Glutamatergic neuron (in vitro differentiated cells): ENCODE data around the gene CYP26B1. TPM values are rescaled to one million over a fixed set of nuclear protein-coding genes. Genes with fewer than 3 reads are reported as not detected.

Source experiments
- DNase-seq: peaks from one replicate; pipeline ENCODE4 v3.0.0; 2022
- H3K27ac Mint-ChIP-seq: one replicate; pipeline ENCODE4 v1.8.0; 2020; ENCODE audit warnings: mild to moderate bottlenecking, mixed read lengths, inconsistent platforms; ENCODE audit not compliant: unreplicated experiment
- H3K27me3 Mint-ChIP-seq: one replicate; pipeline ENCODE4 v1.8.0; 2020; ENCODE audit warnings: mild to moderate bottlenecking, moderate library complexity, mixed read lengths, inconsistent platforms; ENCODE audit not compliant: unreplicated experiment
- H3K36me3 Mint-ChIP-seq: one replicate; pipeline ENCODE4 v1.8.0; 2020; ENCODE audit warnings: mild to moderate bottlenecking, mixed read lengths, inconsistent platforms; ENCODE audit not compliant: unreplicated experiment
- H3K4me1 Mint-ChIP-seq: one replicate; pipeline ENCODE4 v1.8.0; 2020; ENCODE audit warnings: mild to moderate bottlenecking, low read depth, mixed read lengths, inconsistent platforms; ENCODE audit not compliant: unreplicated experiment
- H3K4me3 Mint-ChIP-seq: one replicate; pipeline ENCODE4 v1.8.0; 2020; ENCODE audit warnings: mild to moderate bottlenecking, mixed read lengths, inconsistent platforms; ENCODE audit not compliant: unreplicated experiment
- H3K9me3 Mint-ChIP-seq: one replicate; pipeline ENCODE4 v1.8.0; 2020; ENCODE audit warnings: mild to moderate bottlenecking, moderate library complexity, mixed read lengths, inconsistent platforms; ENCODE audit not compliant: unreplicated experiment
- total RNA-seq: library from RNA; stranded (reverse); fragmentation: NEBNext Ultra II Directional; extraction: Animal tissue kit (Norgen Biotek cat#: 25700); gene quantifications from one replicate; pipeline ENCODE4 v1.2.1, GENCODE V29; 2021; ENCODE audit not compliant: unreplicated experiment
- TF ChIP-seq, protein P1 (sequence below): fragments of 200-600 bp; sonication (generic); IDR thresholded peaks from one replicate; pipeline ENCODE4 v1.5.0; 2021; ENCODE audit not compliant: partially characterized antibody, unreplicated experiment

CYP26B1 gene
- total RNA-seq, 1 donor from 2014 or later: 9.7 TPM

GRCh38 chr2:72148837-72149555 lies 1.3 kb upstream of the CYP26B1 start:
- Mint-ChIP-seq H3K36me3 (no peaks in the 10 kb centered on the region), H3K27ac (no peak overlapping the region), H3K4me1 (peaks cover 16% of the 10 kb centered on the region), H3K9me3 (peaks cover 20% of the 10 kb centered on the region), H3K27me3 (peaks cover 27% of the 10 kb centered on the region), H3K4me3 (peak overlapping the region; percentile 97)
- DNase-seq: peak; percentile 61
- TF ChIP-seq, protein P1, sequence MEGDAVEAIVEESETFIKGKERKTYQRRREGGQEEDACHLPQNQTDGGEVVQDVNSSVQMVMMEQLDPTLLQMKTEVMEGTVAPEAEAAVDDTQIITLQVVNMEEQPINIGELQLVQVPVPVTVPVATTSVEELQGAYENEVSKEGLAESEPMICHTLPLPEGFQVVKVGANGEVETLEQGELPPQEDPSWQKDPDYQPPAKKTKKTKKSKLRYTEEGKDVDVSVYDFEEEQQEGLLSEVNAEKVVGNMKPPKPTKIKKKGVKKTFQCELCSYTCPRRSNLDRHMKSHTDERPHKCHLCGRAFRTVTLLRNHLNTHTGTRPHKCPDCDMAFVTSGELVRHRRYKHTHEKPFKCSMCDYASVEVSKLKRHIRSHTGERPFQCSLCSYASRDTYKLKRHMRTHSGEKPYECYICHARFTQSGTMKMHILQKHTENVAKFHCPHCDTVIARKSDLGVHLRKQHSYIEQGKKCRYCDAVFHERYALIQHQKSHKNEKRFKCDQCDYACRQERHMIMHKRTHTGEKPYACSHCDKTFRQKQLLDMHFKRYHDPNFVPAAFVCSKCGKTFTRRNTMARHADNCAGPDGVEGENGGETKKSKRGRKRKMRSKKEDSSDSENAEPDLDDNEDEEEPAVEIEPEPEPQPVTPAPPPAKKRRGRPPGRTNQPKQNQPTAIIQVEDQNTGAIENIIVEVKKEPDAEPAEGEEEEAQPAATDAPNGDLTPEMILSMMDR: no peak

DNA sequence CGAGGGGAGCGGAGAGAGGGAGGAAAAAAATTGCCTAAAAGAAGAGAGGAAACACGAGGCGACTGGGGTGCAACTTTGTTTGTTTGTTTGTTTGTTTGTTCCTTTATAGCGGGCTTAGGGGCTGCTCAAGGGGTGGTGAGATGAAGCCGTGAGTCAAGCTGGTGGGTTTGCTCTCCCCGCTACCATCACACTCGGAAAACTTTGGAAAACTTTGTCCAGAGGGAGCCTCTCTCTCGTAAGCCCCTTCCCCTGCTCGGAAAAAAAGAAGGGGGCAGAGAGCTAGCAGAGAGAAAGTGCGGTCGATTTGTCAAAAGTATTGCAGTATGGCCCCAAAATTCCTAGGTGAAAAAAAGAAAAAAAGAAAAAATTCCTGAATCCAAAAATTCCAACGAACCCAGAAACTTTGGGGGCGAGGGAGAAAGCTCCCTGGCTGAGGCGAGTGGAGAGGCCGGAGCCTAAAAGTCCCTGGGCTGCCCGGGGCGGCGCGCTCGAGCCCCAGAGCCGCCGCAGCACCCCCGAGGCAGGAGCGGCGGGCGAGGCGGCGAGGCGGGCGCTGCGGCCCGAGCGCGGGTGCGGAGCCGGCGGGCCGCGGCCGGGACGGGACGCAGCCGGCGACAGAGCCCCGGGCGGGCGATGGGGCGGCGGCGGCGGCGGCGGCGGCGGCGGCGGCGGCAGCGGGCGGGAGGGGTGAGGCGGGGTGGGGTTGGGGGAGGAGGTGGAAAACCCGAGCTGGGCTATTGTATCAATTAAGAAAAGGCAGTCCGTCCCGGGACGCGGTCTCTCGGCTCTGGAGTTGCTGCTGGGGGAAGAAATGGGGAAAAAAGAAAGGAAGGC lies 558 bp upstream of the CYP26B1 start:
- peaks cover 30% of the 10 kb centered on the region for H3K27me3 Mint-ChIP-seq
- no peaks in the 10 kb centered on the region for H3K36me3 Mint-ChIP-seq
- peaks cover 20% of the 10 kb centered on the region for H3K9me3 Mint-ChIP-seq
- no peak overlapping the region for H3K27ac Mint-ChIP-seq
- TF ChIP-seq, protein P1: no peak
- H3K4me1 Mint-ChIP-seq: peaks cover 16% of the 10 kb centered on the region
- DNase-seq: no peak
- peak overlapping the region; percentile 97 for H3K4me3 Mint-ChIP-seq

GRCh38 chr2:72146347-72147302 lies 1.0 kb downstream of the CYP26B1 start:
- peak overlapping the region; percentile 92 for H3K4me3 Mint-ChIP-seq
- peak overlapping the region; percentile 5 for H3K27ac Mint-ChIP-seq
- peaks cover 14% of the 10 kb centered on the region for H3K4me1 Mint-ChIP-seq
- H3K9me3 Mint-ChIP-seq: peaks cover 18% of the 10 kb centered on the region
- DNase-seq: no peak
- no peaks in the 10 kb centered on the region for H3K36me3 Mint-ChIP-seq
- peaks cover 27% of the 10 kb centered on the region for H3K27me3 Mint-ChIP-seq
- TF ChIP-seq, protein P1: no peak

DNA sequence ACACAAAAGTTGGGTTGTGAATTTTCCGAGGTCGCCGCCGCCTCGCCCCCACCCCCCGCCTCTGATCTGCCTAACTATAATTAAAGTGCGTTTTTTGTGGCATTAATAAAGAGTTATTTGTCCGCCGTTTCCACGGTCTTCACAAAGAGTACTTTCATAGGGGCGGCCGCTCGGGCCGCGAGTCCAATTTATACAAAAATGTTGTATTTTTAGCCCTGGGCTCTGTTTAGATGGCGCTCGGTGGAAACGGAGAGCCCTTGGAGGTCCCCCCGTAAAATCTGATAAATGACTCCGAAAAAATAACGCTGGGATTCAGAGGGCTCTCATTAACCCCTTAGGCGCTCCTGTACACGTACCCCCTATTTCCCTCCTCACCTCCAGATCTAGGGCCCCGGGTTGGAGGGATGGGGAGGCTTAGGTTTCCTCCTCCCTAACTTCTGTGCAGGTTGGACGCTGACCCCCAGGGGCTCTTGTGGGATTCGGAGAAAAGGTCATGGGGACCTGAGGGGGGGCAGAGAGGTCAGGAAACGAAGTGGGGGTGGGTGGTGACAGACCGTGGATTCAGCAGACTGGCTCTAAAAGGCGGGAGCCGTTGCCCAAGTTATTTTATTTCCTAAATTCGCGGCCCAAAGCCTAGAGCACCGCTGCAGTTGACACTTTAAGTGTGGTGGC lies 1.9 kb downstream of the CYP26B1 start:
- peaks cover 16% of the 10 kb centered on the region for H3K9me3 Mint-ChIP-seq
- TF ChIP-seq, protein P1: no peak
- no peaks in the 10 kb centered on the region for H3K36me3 Mint-ChIP-seq
- H3K27ac Mint-ChIP-seq: no peak overlapping the region
- peaks cover 31% of the 10 kb centered on the region for H3K27me3 Mint-ChIP-seq
- peaks cover 14% of the 10 kb centered on the region for H3K4me1 Mint-ChIP-seq
- DNase-seq: no peak
- peak overlapping the region; percentile 92 for H3K4me3 Mint-ChIP-seq
